T-helper 9 cell (primary cell): ENCODE data around the gene TFF3.
"Not testable (repeated sequence)": the region's sequence is repeated elsewhere in the genome, so short reads cannot be mapped to it uniquely, and the experiment has no call there.

Source experiments
- DNase-seq: peaks from one replicate; pipeline ENCODE4 v3.0.0-alpha.2; 2020

Gene TFF3

DNA sequence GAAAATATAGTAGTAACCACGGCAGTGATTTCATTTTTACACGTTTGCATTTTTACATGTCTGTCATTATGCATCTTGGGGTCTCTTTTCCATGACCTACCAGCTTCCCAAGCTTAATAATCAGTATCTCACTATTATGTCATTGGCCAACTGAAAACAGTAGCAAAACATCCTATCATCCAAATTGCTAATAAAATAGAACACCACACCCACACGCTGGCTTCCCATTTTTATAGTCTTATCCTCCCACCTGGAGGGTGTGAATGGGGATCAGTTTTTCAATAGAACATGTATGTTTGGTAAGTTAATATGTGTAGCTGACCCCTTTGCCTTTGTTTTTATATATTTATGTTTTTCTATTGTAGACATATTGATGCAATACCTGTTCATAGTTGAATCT, 11.8 kb downstream of the TFF3 start:
- no peak for DNase-seq

GRCh38 chr21:42302794-42303193, 12.4 kb downstream of the TFF3 start:
- DNase-seq, result no peak

GRCh38 chr21:42302076-42302650, 13.0 kb downstream of the TFF3 start:
- no peak for DNase-seq

- DNase-seq, result no peak
Measured at GRCh38 chr21:42301371-42302075, 13.7 kb downstream of the TFF3 start.

- DNase-seq, result no peak
Measured at GRCh38 chr21:42300956-42301355, 14.3 kb downstream of the TFF3 start.

- DNase-seq, result no peak
Measured at GRCh38 chr21:42300045-42300583, 15.1 kb downstream of the TFF3 start.

GRCh38 chr21:42299324-42300044, 15.7 kb downstream of the TFF3 start:
- no peak for DNase-seq

- no peak for DNase-seq
Measured at GRCh38 chr21:42298657-42299056, 16.6 kb downstream of the TFF3 start.

GRCh38 chr21:42298237-42298636, 17.0 kb downstream of the TFF3 start:
- DNase-seq, result no peak

GRCh38 chr21:42297377-42297776, 17.8 kb downstream of the TFF3 start:
- DNase-seq, result no peak

DNA sequence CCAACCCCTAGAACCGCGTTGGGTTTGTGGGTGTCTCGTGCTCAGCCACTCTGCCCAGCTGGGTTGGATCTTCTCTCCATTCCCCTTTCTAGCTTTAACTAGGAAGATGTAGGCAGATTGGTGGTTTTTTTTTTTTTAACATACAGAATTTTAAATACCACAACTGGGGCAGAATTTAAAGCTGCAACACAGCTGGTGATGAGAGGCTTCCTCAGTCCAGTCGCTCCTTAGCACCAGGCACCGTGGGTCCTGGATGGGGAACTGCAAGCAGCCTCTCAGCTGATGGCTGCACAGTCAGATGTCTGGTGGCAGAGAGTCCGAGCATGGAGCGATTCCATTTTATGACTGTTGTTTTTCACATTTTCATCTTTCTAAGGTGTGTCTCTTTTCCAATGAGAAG, 18.7 kb downstream of the TFF3 start:
- no peak for DNase-seq

DNA sequence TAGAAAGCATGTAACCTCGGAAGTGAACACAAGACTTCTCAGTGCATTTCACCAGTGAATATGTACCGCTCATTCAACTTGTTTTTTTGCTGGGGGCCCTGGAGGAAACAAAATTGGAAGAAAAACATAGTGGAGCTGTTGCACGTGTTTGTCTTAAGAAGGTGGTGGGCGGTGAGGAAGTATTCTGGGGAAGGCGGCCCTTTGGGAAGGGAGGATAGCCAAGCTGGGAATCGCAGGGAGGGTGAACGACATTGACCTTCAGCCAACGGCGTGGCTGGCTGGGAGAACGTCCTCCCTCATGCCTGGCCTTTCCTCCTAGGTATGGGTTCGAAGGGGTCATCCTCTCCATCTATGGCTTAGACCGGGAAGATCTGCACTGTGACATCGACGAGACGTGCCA, 19.4 kb downstream of the TFF3 start:
- DNase-seq, result no peak

DNA sequence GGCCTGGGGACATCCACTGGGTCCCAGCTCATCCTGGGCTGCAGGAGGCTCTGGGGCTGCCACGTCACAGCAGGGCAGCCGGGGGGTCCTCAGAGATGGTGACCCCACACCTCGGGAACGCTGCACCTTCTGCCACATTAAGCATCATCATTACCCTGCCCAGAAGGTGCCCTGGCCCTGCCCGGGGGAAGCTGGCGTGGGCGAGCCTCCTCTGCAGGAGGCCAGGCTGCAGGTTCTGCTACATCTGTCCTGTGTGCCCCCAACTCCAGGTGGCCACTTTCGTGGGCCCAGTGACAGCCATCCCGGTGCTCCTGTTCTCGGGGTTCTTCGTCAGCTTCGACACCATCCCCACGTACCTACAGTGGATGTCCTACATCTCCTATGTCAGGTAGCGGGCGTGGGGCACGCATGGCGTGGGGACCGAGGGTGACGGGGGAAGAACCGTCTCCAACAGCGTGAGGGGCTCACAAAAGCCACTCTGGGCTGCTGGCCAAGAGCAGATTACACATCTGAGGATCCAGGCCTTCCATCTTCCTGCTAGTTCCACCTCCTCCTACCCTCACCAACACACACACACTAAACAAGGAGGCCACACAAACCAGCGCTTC, 20.8 kb downstream of the TFF3 start:
- no peak for DNase-seq

DNA sequence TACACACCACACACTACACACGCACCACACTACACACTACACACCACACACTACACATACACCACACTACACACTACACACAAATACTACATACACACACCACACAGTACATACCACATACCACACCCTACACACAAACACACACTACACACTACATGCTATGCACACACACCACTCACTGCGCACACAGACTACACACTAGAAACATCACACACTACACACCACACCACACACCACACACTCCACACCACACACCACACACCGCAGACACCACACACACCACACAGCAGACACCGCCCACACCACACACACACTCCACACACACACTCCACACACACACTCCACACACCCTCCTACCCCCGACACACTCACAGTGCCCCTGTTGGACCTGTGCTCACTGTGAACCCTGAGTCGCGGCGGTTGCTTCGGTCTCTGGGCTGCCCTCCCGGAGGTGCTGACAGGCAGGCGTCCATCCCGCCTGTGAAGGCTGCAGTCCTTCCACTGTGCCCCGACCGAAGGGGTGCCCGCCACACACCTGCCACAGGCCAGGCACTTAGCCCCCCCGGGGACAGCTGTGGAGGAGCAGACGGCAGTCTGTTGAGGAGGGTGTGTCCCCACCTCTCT, 21.4 kb downstream of the TFF3 start:
- DNase-seq, result no peak

DNA sequence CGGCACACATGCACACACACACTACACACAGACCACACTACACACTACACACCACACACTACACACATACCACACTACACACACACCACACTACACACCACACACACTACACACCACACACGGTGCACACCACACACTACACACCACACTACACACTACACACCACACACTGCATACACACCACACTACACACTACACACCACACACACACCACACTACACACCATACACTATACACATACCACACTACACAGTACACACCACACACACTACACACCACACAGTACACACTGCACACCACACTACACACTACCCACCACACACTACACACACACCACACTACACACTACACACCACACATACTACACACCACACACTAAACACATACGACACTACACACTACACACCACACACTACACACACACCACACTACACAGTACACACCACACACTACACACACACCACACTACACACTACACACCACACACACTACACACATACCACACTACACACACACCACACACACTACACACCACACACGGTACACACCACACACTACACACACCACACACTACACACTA, 22.6 kb downstream of the TFF3 start:
- DNase-seq, result not testable (repeated sequence)

- no peak for DNase-seq
Measured at GRCh38 chr21:42291751-42292562, 23.3 kb downstream of the TFF3 start.

DNA sequence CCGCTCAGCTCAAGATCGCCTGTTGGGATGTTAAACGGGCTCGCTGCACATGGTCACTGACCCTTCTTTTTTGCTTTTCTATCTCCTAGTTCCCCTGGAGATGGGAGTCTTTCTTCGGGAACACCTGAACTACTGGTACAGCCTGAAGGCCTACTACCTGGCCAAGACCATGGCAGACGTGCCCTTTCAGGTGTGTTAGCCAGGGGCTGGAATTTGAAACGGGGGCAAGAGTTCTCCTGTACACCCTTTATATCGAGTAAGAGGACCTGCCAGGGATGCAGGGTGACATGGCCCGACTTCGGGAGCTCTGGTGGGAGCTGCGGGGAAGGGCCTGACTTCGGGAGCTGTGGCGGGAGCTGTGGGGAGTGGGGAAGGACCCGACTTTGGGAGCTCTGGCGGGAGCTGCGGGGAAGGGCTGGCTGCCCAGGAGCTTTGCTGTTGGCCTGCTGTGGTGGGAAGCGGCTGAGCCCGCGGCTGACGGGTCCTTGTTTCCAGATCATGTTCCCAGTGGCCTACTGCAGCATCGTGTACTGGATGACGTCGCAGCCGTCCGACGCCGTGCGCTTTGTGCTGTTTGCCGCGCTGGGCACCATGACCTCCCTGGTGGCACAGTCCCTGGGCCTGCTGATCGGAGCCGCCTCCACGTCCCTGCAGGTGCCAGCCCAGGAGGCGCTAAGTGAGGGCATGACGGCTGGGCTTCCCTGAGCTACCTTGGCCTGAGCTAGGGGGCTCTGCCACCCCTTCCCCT, 24.0 kb downstream of the TFF3 start:
- DNase-seq, result no peak

- DNase-seq, result no peak
Measured at GRCh38 chr21:42290505-42290904, 24.7 kb downstream of the TFF3 start.

GRCh38 chr21:42289926-42290325, 25.3 kb downstream of the TFF3 start:
- DNase-seq, result no peak

- DNase-seq, result no peak
Measured at GRCh38 chr21:42288962-42289361, 26.2 kb downstream of the TFF3 start.
